ENCODE measurements around the gene ATF5.

- no peak for TF ChIP-seq CTCF (conservative IDR thresholded peaks at IDR 0.05 in 1 of 2, IDR thresholded peaks at IDR 0.05 in 1 of 2; ENCODE audit: low read depth in 1 of 2, low read length in 2 of 2)
- no peak for TF ChIP-seq EZH2 (IDR thresholded peaks at IDR 0.05; ENCODE audit: low read length, missing control alignments)
These were observed 49.6 kb upstream of the ATF5 start for GRCh38 chr19:49879243-49879963.

Data from fibroblast of lung (primary cell).